Naive thymus-derived CD4-positive, alpha-beta T cell (primary cell): Measurements from ENCODE around the gene PRPF8. TPM values are rescaled to one million over a fixed set of nuclear protein-coding genes. Genes with fewer than 3 reads are reported as not detected.
"Not testable (repeated sequence)": the region's sequence is repeated elsewhere in the genome, so short reads cannot be mapped to it uniquely, and the experiment has no call there.

Source experiments
- ATAC-seq: fragments of 150-1000 bp; cut with Tn5 transposase; 2 replicates; pipeline ENCODE4 v1.10.0; 2021; ENCODE audit warnings: mild to moderate bottlenecking, moderate library complexity
- CTCF ChIA-PET: fragments of 350-600 bp; sonication (Branson Sonifier 250); formaldehyde crosslinking; loops from one replicate; lab custom pipeline; 2021; ENCODE audit warnings: antibody characterized with exemption; lab: Charles Lee
- POLR2A ChIA-PET: fragments of 350-600 bp; sonication (Branson Sonifier 250); formaldehyde crosslinking; loops from one replicate; lab custom pipeline; 2021; ENCODE audit warnings: antibody characterized with exemption, inconsistent platforms; lab: Charles Lee
- DNase-seq, 9 donors: peaks; one replicate each; pipeline versions ENCODE4 v3.0.0 to v3.0.0-alpha.2; 2020 to 2022; ENCODE audit warnings: mixed read lengths in 1 of 9
- H3K27ac ChIP-seq: one replicate; pipeline ENCODE4 v1.7.0; 2013; ENCODE audit warnings: mild to moderate bottlenecking, low read depth, low read length, moderate library complexity
- H3K27me3 ChIP-seq, 2 donors: one replicate each; pipeline ENCODE4 v1.7.0; 2013; ENCODE audit warnings: low read length in 2 of 2, mild to moderate bottlenecking in 2 of 2, moderate library complexity in 2 of 2; ENCODE audit not compliant: control insufficient read depth in 2 of 2, insufficient read depth in 2 of 2
- H3K36me3 ChIP-seq, 3 experiments: 1 replicate in 2 of 3; 2 replicates in 1 of 3; pipeline ENCODE4 v1.7.0; 2013; ENCODE audit warnings: low read length in 3 of 3, mild to moderate bottlenecking in 3 of 3, moderate library complexity in 1 of 3; ENCODE audit not compliant: insufficient read depth in 3 of 3, control insufficient read depth in 2 of 3
- H3K4me1 ChIP-seq, 2 donors: one replicate each; pipeline ENCODE4 v1.7.0; 2013; ENCODE audit warnings: low read length in 2 of 2, mild to moderate bottlenecking in 2 of 2, moderate library complexity in 1 of 2; ENCODE audit not compliant: control insufficient read depth in 2 of 2, insufficient read depth in 2 of 2
- H3K4me3 ChIP-seq: 2 replicates; pipeline ENCODE4 v1.7.0; 2013; ENCODE audit warnings: mild to moderate bottlenecking, low read length
- H3K9me3 ChIP-seq, 3 experiments: 1 replicate in 2 of 3; 2 replicates in 1 of 3; pipeline ENCODE4 v1.7.0; 2013; ENCODE audit warnings: low read length in 3 of 3; ENCODE audit not compliant: control insufficient read depth in 2 of 3
- H3K27ac Mint-ChIP-seq, 9 donors: one replicate each; pipeline ENCODE4 v1.8.0; 2020 to 2022; ENCODE audit warnings: mixed read lengths in 9 of 9, mild to moderate bottlenecking in 8 of 9, moderate library complexity in 5 of 9, inconsistent platforms in 2 of 9
- H3K27me3 Mint-ChIP-seq, 5 donors: one replicate each; pipeline ENCODE4 v1.8.0; 2021 to 2022; ENCODE audit warnings: mixed read lengths in 5 of 5, mild to moderate bottlenecking in 1 of 5
- H3K36me3 Mint-ChIP-seq, 5 donors: one replicate each; pipeline ENCODE4 v1.8.0; 2020 to 2022; ENCODE audit warnings: mixed read lengths in 5 of 5, mild to moderate bottlenecking in 3 of 5, inconsistent platforms in 1 of 5
- H3K4me1 Mint-ChIP-seq, 7 donors: one replicate each; pipeline ENCODE4 v1.8.0; 2020 to 2022; ENCODE audit warnings: mixed read lengths in 7 of 7, mild to moderate bottlenecking in 3 of 7, inconsistent platforms in 1 of 7
- H3K4me3 Mint-ChIP-seq, 10 donors: one replicate each; pipeline ENCODE4 v1.8.0; 2020 to 2022; ENCODE audit warnings: mild to moderate bottlenecking in 10 of 10, mixed read lengths in 10 of 10, moderate library complexity in 6 of 10, inconsistent platforms in 2 of 10
- H3K9me3 Mint-ChIP-seq, 11 donors: one replicate each; pipeline ENCODE4 v1.8.0; 2020 to 2022; ENCODE audit warnings: mixed read lengths in 11 of 11, mild to moderate bottlenecking in 4 of 11, inconsistent platforms in 1 of 11, moderate library complexity in 1 of 11
- intact Hi-C, 2 donors: fragments of 100-400 bp; cut with micrococcal nuclease; formaldehyde crosslinking; loops; one replicate each; pipeline ENCODE4 v1.15.1; 2023
- polyA plus RNA-seq, 2 donors: library from polyadenylated mRNA; unstranded; fragments of 300-500 nt; fragmentation: Illumina TruSeq; gene quantifications; one replicate each; pipeline ENCODE4 v1.2.3, GENCODE V29; 2021
- total RNA-seq, 6 experiments: library from RNA in 5 of 6; stranded (reverse) in 5 of 6; gene quantifications; 1 replicate in 5 of 6; 2 replicates in 1 of 6; pipeline ENCODE4 v1.2.3 and lab custom pipeline; 2021 to 2026

The PRPF8 gene
- total and polyA plus RNA-seq, 7 experiments from 2014 or later, result 167 to 554 (median 436) TPM

- DNase-seq (no peak), ATAC-seq (peak; percentile 68)
- Mint-ChIP-seq H3K27ac (no peak overlapping the region), H3K4me3 (no peak overlapping the region), H3K36me3 (peaks cover 0 to 8% (median 0%) of the 10 kb centered on the region in 5 donors), H3K4me1 (peaks cover 9 to 21% (median 14%) of the 10 kb centered on the region in 7 donors), H3K9me3 (no peaks in the 10 kb centered on the region), H3K27me3 (peaks cover 12 to 47% (median 21%) of the 10 kb centered on the region in 5 donors)
- Histone ChIP-seq H3K4me3 (no peak overlapping the region), H3K27me3 (no peaks in the 10 kb centered on the region), H3K9me3 (no peaks in the 10 kb centered on the region), H3K27ac (no peak overlapping the region), H3K36me3 (no peaks in the 10 kb centered on the region), H3K4me1 (peaks cover 7 to 9% of the 10 kb centered on the region in 2 donors)
- intact Hi-C loops, result no loop called here
- CTCF ChIA-PET, result no interaction called here
- POLR2A ChIA-PET, result no interaction called here
These were observed 22.4 kb upstream of the PRPF8 start for GRCh38 chr17:1707107-1707506.

GRCh38 chr17:1705004-1705403, 20.3 kb upstream of the PRPF8 start:
- H3K4me3 Mint-ChIP-seq, result no peak overlapping the region
- no peaks in the 10 kb centered on the region for H3K9me3 Mint-ChIP-seq
- H3K27ac ChIP-seq, result no peak overlapping the region
- peaks cover 0 to 8% (median 0%) of the 10 kb centered on the region in 7 donors for H3K4me1 Mint-ChIP-seq
- no peak overlapping the region for H3K27ac Mint-ChIP-seq
- ChIA-PET CTCF (interaction anchor here (0.6 kb wide), 1 partner anchor 133 kb away, joined by 3 read pairs; no protein-coding TSS in a partner anchor), POLR2A (no interaction called here)
- H3K4me1 ChIP-seq, result peaks cover 0 to 4% of the 10 kb centered on the region in 2 donors
- H3K36me3 Mint-ChIP-seq, result peaks cover 0 to 8% (median 0%) of the 10 kb centered on the region in 5 donors
- intact Hi-C loops, result no loop called here
- no peaks in the 10 kb centered on the region for H3K9me3 ChIP-seq
- H3K4me3 ChIP-seq, result no peak overlapping the region
- peaks cover 9 to 35% (median 21%) of the 10 kb centered on the region in 5 donors for H3K27me3 Mint-ChIP-seq
- no peaks in the 10 kb centered on the region for H3K27me3 ChIP-seq
- DNase-seq (no peak), ATAC-seq (no peak)
- H3K36me3 ChIP-seq, result no peaks in the 10 kb centered on the region

- Histone ChIP-seq H3K27ac (no peak overlapping the region), H3K4me1 (peaks cover 0 to 4% of the 10 kb centered on the region in 2 donors), H3K9me3 (no peaks in the 10 kb centered on the region), H3K36me3 (no peaks in the 10 kb centered on the region), H3K27me3 (no peaks in the 10 kb centered on the region), H3K4me3 (no peak overlapping the region)
- no peak for ATAC-seq
- H3K36me3 Mint-ChIP-seq, result peaks cover 0 to 8% (median 0%) of the 10 kb centered on the region in 5 donors
- H3K9me3 Mint-ChIP-seq, result no peaks in the 10 kb centered on the region
- H3K27me3 Mint-ChIP-seq, result peaks cover 9 to 30% (median 16%) of the 10 kb centered on the region in 5 donors
- intact Hi-C loops, result no loop called here
- H3K27ac Mint-ChIP-seq, result no peak overlapping the region
- H3K4me1 Mint-ChIP-seq, result peaks cover 0 to 1% (median 0%) of the 10 kb centered on the region in 7 donors
- ChIA-PET CTCF (no interaction called here), POLR2A (no interaction called here)
- no peak for DNase-seq
- H3K4me3 Mint-ChIP-seq, result no peak overlapping the region
These were observed 18.4 kb upstream of the PRPF8 start for GRCh38 chr17:1703063-1703462.

GRCh38 chr17:1699891-1700290, 15.2 kb upstream of the PRPF8 start:
- CTCF ChIA-PET, POLR2A ChIA-PET, H3K9me3 Mint-ChIP-seq, H3K9me3 ChIP-seq, H3K27me3 ChIP-seq, intact Hi-C loops, DNase-seq, H3K4me1 ChIP-seq, H3K27ac ChIP-seq, H3K27me3 Mint-ChIP-seq, H3K4me3 Mint-ChIP-seq, H3K27ac Mint-ChIP-seq, H3K4me3 ChIP-seq, ATAC-seq, H3K4me1 Mint-ChIP-seq, H3K36me3 ChIP-seq, H3K36me3 Mint-ChIP-seq: not testable (repeated sequence)

GRCh38 chr17:1697681-1698080, 13.0 kb upstream of the PRPF8 start:
- no peaks in the 10 kb centered on the region for H3K4me1 Mint-ChIP-seq

GRCh38 chr17:1695365-1695764, 10.7 kb upstream of the PRPF8 start:
- peaks cover 0 to 11% (median 5%) of the 10 kb centered on the region in 5 donors for H3K27me3 Mint-ChIP-seq
- H3K27ac ChIP-seq, result no peak overlapping the region
- H3K27me3 ChIP-seq, result no peaks in the 10 kb centered on the region
- DNase-seq, result no peak
- no peak overlapping the region for H3K4me3 ChIP-seq
- no peaks in the 10 kb centered on the region for H3K9me3 ChIP-seq
- no peak overlapping the region for H3K27ac Mint-ChIP-seq
- POLR2A ChIA-PET, result no interaction called here
- no peaks in the 10 kb centered on the region for H3K4me1 Mint-ChIP-seq
- H3K4me1 ChIP-seq, result no peaks in the 10 kb centered on the region
- no peaks in the 10 kb centered on the region for H3K36me3 ChIP-seq
- H3K9me3 Mint-ChIP-seq, result peaks cover 0 to 3% (median 0%) of the 10 kb centered on the region in 11 donors
- no peak for ATAC-seq
- H3K36me3 Mint-ChIP-seq, result peaks cover 0 to 4% (median 3%) of the 10 kb centered on the region in 5 donors
- no peak overlapping the region for H3K4me3 Mint-ChIP-seq
- intact Hi-C loops, result no loop called here
- CTCF ChIA-PET, result no interaction called here

More at GRCh38 chr17:1697681-1698080, 13.0 kb upstream of the PRPF8 start:
- Histone ChIP-seq H3K27ac (no peak overlapping the region), H3K4me3 (no peak overlapping the region), H3K4me1 (no peaks in the 10 kb centered on the region), H3K9me3 (no peaks in the 10 kb centered on the region), H3K27me3 (no peaks in the 10 kb centered on the region), H3K36me3 (no peaks in the 10 kb centered on the region)
- H3K36me3 Mint-ChIP-seq, result no peaks in the 10 kb centered on the region
- no peak for ATAC-seq
- H3K27me3 Mint-ChIP-seq, result peaks cover 0 to 7% (median 3%) of the 10 kb centered on the region in 5 donors
- ChIA-PET POLR2A (no interaction called here), CTCF (no interaction called here)
- no peak overlapping the region for H3K4me3 Mint-ChIP-seq
- H3K9me3 Mint-ChIP-seq, result no peaks in the 10 kb centered on the region
- no peak for DNase-seq
- H3K27ac Mint-ChIP-seq, result no peak overlapping the region
- intact Hi-C loops, result no loop called here

GRCh38 chr17:1693339-1693738, 8.7 kb upstream of the PRPF8 start:
- ChIA-PET CTCF (no interaction called here), POLR2A (no interaction called here)
- H3K27ac ChIP-seq, result no peak overlapping the region
- no peaks in the 10 kb centered on the region for H3K27me3 ChIP-seq
- Mint-ChIP-seq H3K9me3 (peaks cover 0 to 3% (median 0%) of the 10 kb centered on the region in 11 donors), H3K27me3 (peaks cover 0 to 11% (median 4%) of the 10 kb centered on the region in 5 donors), H3K4me3 (no peak overlapping the region), H3K27ac (no peak overlapping the region), H3K4me1 (no peaks in the 10 kb centered on the region), H3K36me3 (peaks cover 0 to 4% (median 3%) of the 10 kb centered on the region in 5 donors)
- no peaks in the 10 kb centered on the region for H3K9me3 ChIP-seq
- no peak overlapping the region for H3K4me3 ChIP-seq
- intact Hi-C loops, result no loop called here
- H3K4me1 ChIP-seq, result no peaks in the 10 kb centered on the region
- ATAC-seq, result no peak
- DNase-seq, result no peak
- H3K36me3 ChIP-seq, result no peaks in the 10 kb centered on the region
